H1 (cell line): ENCODE results near the gene GALNT12.

ENCODE experiments used
- EP300 ChIP-seq, 2 experiments: IDR thresholded peaks; 1 replicate in 1 of 2; 2 replicates in 1 of 2; pipeline ENCODE4 v1.6.1; 2011 to 2012; ENCODE audit warnings: low read depth in 2 of 2, low read length in 2 of 2, mild to moderate bottlenecking in 2 of 2, borderline replicate concordance in 1 of 2, inconsistent platforms in 1 of 2, moderate library complexity in 1 of 2
- RAD21 ChIP-seq, 2 experiments: IDR thresholded peaks in 1 of 2; conservative IDR thresholded peaks in 1 of 2; 2 replicates each; pipeline ENCODE4 v1.6.1; 2011; ENCODE audit warnings: low read depth in 2 of 2, low read length in 2 of 2, improper control_type of control experiment in 1 of 2, inconsistent platforms in 1 of 2, mild to moderate bottlenecking in 1 of 2, moderate library complexity in 1 of 2

DNA sequence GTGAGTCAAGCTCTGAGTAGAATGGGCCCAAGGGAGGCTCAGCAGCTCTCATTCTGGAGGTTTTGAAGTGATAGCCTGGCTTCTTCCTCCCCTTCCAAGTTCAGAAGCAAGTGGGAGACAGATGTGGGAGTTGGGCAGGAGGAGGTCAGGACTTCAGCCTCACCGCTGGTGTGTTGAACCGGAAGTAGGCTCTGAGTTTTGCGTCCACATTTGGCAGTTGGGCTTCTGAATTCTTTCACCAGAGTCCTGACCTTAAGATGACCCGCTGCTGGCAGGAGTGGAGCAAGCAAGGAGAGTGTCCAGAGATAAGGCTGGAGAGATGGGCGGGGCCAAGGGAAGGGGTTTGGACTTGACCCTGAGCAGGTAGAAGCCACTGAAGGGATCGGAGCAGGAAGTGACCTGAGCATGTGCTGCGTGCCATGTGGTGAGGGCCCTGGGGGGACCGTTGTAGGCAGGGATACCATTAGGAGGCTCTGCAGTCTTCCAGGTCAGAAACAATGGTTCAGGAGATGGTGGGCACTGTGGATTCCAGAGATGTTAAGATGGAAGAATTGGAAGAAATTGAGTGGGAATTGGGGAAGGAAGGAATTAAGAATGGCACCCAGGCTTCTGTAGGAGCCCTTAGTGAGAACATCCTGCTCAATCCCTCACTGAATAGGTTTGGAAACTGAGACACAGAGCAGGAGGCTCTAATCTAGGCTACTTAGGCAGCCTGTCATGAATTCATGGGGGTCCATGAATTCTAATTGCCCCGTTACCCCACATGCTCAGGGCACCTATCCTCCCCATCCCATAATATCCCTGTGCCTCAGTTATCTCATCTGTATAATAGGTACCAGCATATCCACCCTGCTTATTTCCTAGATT, 25.9 kb downstream of the GALNT12 start:
- no peak for TF ChIP-seq RAD21 (IDR thresholded peaks at IDR 0.05 in 1 of 2, conservative IDR thresholded peaks at IDR 0.05 in 1 of 2; ENCODE audit: low read depth in 2 of 2, low read length in 2 of 2)
- TF ChIP-seq EP300 (IDR thresholded peaks at IDR 0.05; ENCODE audit: borderline replicate concordance in 1 of 2, low read depth in 2 of 2, low read length in 2 of 2), result no peak
